ENCODE measurements around the gene IFI35.
"Not testable (repeated sequence)": the region's sequence is repeated elsewhere in the genome, so short reads cannot be mapped to it uniquely, and the experiment has no call there.

Gene IFI35

DNA sequence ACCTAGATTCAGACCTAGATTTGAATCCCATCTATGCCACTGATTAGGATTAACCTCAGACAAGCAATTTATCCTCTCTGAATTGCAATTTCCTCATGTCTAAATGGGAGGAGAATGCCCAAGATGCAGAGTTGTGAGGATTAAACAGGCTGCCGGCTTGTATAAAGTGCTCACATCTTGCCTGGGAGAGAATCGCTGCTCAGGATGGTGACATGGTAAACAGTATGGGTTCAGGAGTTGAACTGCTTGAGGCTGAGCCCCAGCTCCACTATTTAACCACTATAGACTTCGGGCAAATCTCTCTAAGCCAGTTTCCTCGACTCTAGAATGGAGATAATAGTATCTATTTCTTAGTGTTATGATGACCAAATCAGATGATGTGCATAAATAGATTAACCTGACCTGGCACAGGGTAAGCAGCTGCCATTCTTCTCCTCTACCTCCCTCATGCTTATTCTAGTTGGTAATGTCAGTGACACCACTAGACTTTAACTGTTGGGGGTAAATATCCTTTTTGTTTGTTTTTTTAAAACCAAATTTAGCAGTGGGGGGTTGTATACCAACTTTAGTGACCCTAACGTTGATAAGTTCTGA, 9.1 kb upstream of the IFI35 start:
- H3K4me1 ChIP-seq (ENCODE audit: insufficient read depth, low read length), result peaks cover 26% of the 10 kb centered on the region
- H3K9ac ChIP-seq (ENCODE audit: low read depth, low read length), result peak overlapping the region; percentile 50
- H3K4me2 ChIP-seq (ENCODE audit: insufficient read depth, low read length), result peak overlapping the region; percentile 70
- peaks cover 21% of the 10 kb centered on the region for H3K79me2 ChIP-seq (ENCODE audit: insufficient read depth, low read length)
- H3K9me3 ChIP-seq (ENCODE audit: insufficient read depth, low read length, severe bottlenecking), result no peaks in the 10 kb centered on the region
- peak overlapping the region; percentile 61 for H3K27ac ChIP-seq (ENCODE audit: low read length)
- peak; percentile 1; the same call in 1 of the 3 replicates for ATAC-seq (ENCODE audit: insufficient read depth, low read depth)
- H3K36me3 ChIP-seq (ENCODE audit: insufficient read depth, low read length), result peaks cover 53% of the 10 kb centered on the region
- TF ChIP-seq, protein P1, sequence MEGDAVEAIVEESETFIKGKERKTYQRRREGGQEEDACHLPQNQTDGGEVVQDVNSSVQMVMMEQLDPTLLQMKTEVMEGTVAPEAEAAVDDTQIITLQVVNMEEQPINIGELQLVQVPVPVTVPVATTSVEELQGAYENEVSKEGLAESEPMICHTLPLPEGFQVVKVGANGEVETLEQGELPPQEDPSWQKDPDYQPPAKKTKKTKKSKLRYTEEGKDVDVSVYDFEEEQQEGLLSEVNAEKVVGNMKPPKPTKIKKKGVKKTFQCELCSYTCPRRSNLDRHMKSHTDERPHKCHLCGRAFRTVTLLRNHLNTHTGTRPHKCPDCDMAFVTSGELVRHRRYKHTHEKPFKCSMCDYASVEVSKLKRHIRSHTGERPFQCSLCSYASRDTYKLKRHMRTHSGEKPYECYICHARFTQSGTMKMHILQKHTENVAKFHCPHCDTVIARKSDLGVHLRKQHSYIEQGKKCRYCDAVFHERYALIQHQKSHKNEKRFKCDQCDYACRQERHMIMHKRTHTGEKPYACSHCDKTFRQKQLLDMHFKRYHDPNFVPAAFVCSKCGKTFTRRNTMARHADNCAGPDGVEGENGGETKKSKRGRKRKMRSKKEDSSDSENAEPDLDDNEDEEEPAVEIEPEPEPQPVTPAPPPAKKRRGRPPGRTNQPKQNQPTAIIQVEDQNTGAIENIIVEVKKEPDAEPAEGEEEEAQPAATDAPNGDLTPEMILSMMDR (IDR thresholded peaks at IDR 0.05; ENCODE audit: borderline replicate concordance, extremely low read depth, low read length, poor library complexity, severe bottlenecking), result no peak
- TF ChIP-seq EZH2 (IDR thresholded peaks at IDR 0.05; ENCODE audit: borderline replicate concordance, low read depth, low read length, severe bottlenecking), result no peak
- no peak for DNase-seq
- peaks cover 25% of the 10 kb centered on the region for H4K20me1 ChIP-seq (ENCODE audit: insufficient read depth, low read length)
- peak overlapping the region; percentile 8 to 51; a peak in 3 of 4 replicates for H3K4me3 ChIP-seq (ENCODE audit: low read depth in 1 of 2, low read length in 2 of 2)
- H3K27me3 ChIP-seq (ENCODE audit: insufficient read depth, low read length, poor library complexity), result no peaks in the 10 kb centered on the region
- H2AFZ ChIP-seq (ENCODE audit: low read depth, low read length), result peak overlapping the region; percentile 82

DNA sequence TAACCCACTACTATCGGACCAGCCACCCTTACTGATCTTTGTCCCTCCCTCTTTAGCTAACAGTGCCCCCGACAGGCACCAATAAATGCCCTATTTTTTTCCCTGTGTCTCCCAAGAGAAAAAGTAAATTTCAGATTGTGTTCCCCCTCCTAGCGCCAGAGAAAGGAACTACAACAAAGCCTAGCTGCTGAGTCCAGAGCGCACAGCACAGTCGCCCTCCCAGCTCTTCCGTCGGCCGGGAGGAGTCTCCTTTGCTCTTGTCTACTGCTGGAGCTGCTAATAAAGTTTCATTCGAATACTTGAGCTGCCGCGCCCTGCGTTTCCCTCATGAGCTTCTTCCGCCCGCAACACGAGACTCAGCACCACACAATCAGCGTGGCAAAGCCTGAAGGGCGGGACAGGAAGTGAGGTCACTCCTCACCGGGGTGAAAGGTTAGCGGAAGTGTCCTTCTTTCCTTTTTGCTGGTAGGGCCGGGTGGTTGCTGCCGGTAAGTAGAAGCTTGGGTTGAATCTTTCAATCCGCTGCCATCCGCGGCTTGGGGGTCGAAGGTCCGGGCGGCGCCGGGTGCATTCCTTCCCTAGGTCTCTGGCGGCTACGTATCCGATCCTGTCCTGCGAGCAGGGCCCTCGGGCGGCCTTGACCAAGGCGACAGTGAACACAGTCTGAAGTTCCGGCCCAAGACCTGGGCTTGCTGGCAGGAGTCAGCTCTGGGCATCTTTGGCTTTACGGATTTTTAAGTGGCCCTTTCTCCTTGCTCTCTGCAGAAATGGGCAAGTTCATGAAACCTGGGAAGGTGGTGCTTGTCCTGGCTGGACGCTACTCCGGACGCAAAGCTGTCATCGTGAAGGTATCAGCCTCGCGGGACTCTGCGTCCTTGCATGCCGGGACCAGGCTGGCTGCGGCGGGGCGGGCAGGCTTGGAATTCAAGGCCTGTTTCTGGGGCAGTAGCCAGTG, 8.3 kb upstream of the IFI35 start, which contains the start of gene RPL27:
TSS of gene RPL27 (plus strand) at position 436 of the 955 bp plus-strand sequence. CDS start at position 768, 332 bp downstream.
- Histone ChIP-seq H3K4me3 (ENCODE audit: low read depth in 1 of 2, low read length in 2 of 2) (peak within 1 kb of the TSS; percentile 76 to 80), H3K4me1 (ENCODE audit: insufficient read depth, low read length) (peaks cover 26% of the 10 kb centered on the region), H3K27ac (ENCODE audit: low read length) (peak within 1 kb of the TSS; percentile 84), H2AFZ (ENCODE audit: low read depth, low read length) (peak within 1 kb of the TSS; percentile 82), H3K9ac (ENCODE audit: low read depth, low read length) (peak within 1 kb of the TSS; percentile 86), H4K20me1 (ENCODE audit: insufficient read depth, low read length) (peaks cover 25% of the 10 kb centered on the region), H3K36me3 (ENCODE audit: insufficient read depth, low read length) (peaks cover 53% of the 10 kb centered on the region), H3K27me3 (ENCODE audit: insufficient read depth, low read length, poor library complexity) (no peaks in the 10 kb centered on the region), H3K9me3 (ENCODE audit: insufficient read depth, low read length, severe bottlenecking) (no peaks in the 10 kb centered on the region), H3K4me2 (ENCODE audit: insufficient read depth, low read length) (peak within 1 kb of the TSS; percentile 74), H3K79me2 (ENCODE audit: insufficient read depth, low read length) (peaks cover 21% of the 10 kb centered on the region)
- TF ChIP-seq, protein P1 (IDR thresholded peaks at IDR 0.05; ENCODE audit: borderline replicate concordance, extremely low read depth, low read length, poor library complexity, severe bottlenecking), result peak; percentile 95
- TF ChIP-seq EZH2 (IDR thresholded peaks at IDR 0.05; ENCODE audit: borderline replicate concordance, low read depth, low read length, severe bottlenecking), result no peak
- ATAC-seq (ENCODE audit: insufficient read depth, low read depth) (peak; percentile 96), DNase-seq (peak; percentile 99)

DNA sequence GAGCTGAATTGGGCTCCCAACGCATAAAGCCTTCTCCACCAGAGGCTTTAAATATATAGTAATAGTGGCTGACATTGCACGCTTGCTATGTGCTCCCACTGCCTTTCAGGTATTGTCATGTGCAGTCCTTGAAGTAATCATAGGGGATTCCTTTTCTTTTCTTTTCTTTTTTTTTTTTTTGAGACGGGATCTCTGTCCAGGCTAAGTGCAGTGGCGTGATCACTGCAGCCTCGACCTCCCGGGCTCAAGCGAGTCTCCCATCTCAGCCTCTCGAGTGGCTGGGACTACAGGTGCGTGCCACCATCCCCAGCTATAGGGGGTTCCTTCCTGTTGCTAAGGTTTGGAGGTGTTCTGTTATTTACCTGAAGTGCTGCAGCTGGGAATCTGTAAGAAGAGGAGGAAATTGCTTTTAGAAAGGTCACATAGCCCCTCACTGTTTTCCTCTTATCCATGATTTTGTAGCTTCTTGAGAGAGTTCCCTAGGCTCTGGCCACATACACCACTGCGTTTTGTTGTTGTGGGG, 7.5 kb upstream of the IFI35 start:
- Histone ChIP-seq H3K4me2 (ENCODE audit: insufficient read depth, low read length) (peak overlapping the region; percentile 74), H3K27ac (ENCODE audit: low read length) (peak overlapping the region; percentile 84), H3K79me2 (ENCODE audit: insufficient read depth, low read length) (peaks cover 21% of the 10 kb centered on the region), H3K9me3 (ENCODE audit: insufficient read depth, low read length, severe bottlenecking) (no peaks in the 10 kb centered on the region), H3K4me1 (ENCODE audit: insufficient read depth, low read length) (peaks cover 26% of the 10 kb centered on the region), H3K4me3 (ENCODE audit: low read depth in 1 of 2, low read length in 2 of 2) (peak overlapping the region; percentile 76 to 80), H3K27me3 (ENCODE audit: insufficient read depth, low read length, poor library complexity) (no peaks in the 10 kb centered on the region), H2AFZ (ENCODE audit: low read depth, low read length) (peak overlapping the region; percentile 69; the same call in 1 of the 2 replicates), H4K20me1 (ENCODE audit: insufficient read depth, low read length) (peaks cover 25% of the 10 kb centered on the region), H3K9ac (ENCODE audit: low read depth, low read length) (peak overlapping the region; percentile 86), H3K36me3 (ENCODE audit: insufficient read depth, low read length) (peaks cover 58% of the 10 kb centered on the region)
- TF ChIP-seq, protein P1 (IDR thresholded peaks at IDR 0.05; ENCODE audit: borderline replicate concordance, extremely low read depth, low read length, poor library complexity, severe bottlenecking), result no peak
- TF ChIP-seq EZH2 (IDR thresholded peaks at IDR 0.05; ENCODE audit: borderline replicate concordance, low read depth, low read length, severe bottlenecking), result no peak
- DNase-seq, result no peak
- no peak for ATAC-seq (ENCODE audit: insufficient read depth, low read depth)

DNA sequence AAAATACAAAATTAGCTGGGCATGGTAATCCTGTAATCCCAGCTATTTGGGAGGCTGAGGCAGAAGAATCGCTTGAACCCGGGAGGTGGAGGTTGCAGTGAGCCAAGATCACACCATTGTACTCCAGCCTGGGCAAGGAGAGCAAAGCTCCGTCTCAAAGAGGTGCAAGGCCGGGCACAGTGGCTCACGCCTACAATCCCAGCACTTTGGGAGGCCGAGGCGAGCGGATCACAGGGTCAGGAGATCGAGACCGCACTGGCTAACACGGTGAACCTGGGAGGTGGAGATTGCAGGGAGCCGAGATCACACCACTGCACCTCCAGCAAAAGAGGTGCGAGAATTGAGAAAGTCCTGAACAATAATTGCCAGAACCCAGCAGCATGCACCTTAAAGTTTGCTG, 5.7 kb upstream of the IFI35 start:
- peaks cover 21% of the 10 kb centered on the region for H3K79me2 ChIP-seq (ENCODE audit: insufficient read depth, low read length)
- not testable (repeated sequence) for H3K4me3 ChIP-seq (ENCODE audit: low read depth in 1 of 2, low read length in 2 of 2); ATAC-seq (ENCODE audit: insufficient read depth, low read depth); H3K27ac ChIP-seq (ENCODE audit: low read length); DNase-seq; H3K9ac ChIP-seq (ENCODE audit: low read depth, low read length); H3K4me2 ChIP-seq (ENCODE audit: insufficient read depth, low read length); H3K27me3 ChIP-seq (ENCODE audit: insufficient read depth, low read length, poor library complexity); H3K9me3 ChIP-seq (ENCODE audit: insufficient read depth, low read length, severe bottlenecking); H2AFZ ChIP-seq (ENCODE audit: low read depth, low read length)
- peaks cover 25% of the 10 kb centered on the region for H4K20me1 ChIP-seq (ENCODE audit: insufficient read depth, low read length)
- peaks cover 26% of the 10 kb centered on the region for H3K4me1 ChIP-seq (ENCODE audit: insufficient read depth, low read length)
- peaks cover 52% of the 10 kb centered on the region for H3K36me3 ChIP-seq (ENCODE audit: insufficient read depth, low read length)

Measured in DND-41 (cell line).